Naive thymus-derived CD4-positive, alpha-beta T cell (primary cell): ENCODE data around the gene YTHDC2. TPM values are rescaled to one million over a fixed set of nuclear protein-coding genes. Genes with fewer than 3 reads are reported as not detected.

Experiments used
- ATAC-seq: fragments of 150-1000 bp; cut with Tn5 transposase; 2 replicates; pipeline ENCODE4 v1.10.0; 2021; ENCODE audit warnings: mild to moderate bottlenecking, moderate library complexity
- CTCF ChIA-PET: fragments of 350-600 bp; sonication (Branson Sonifier 250); formaldehyde crosslinking; loops from one replicate; lab custom pipeline; 2021; ENCODE audit warnings: antibody characterized with exemption; lab: Charles Lee
- POLR2A ChIA-PET: fragments of 350-600 bp; sonication (Branson Sonifier 250); formaldehyde crosslinking; loops from one replicate; lab custom pipeline; 2021; ENCODE audit warnings: antibody characterized with exemption, inconsistent platforms; lab: Charles Lee
- DNase-seq, 9 donors: peaks; one replicate each; pipeline versions ENCODE4 v3.0.0 to v3.0.0-alpha.2; 2020 to 2022; ENCODE audit warnings: mixed read lengths in 1 of 9
- H3K27ac ChIP-seq: one replicate; pipeline ENCODE4 v1.7.0; 2013; ENCODE audit warnings: mild to moderate bottlenecking, low read depth, low read length, moderate library complexity
- H3K27me3 ChIP-seq, 2 donors: one replicate each; pipeline ENCODE4 v1.7.0; 2013; ENCODE audit warnings: low read length in 2 of 2, mild to moderate bottlenecking in 2 of 2, moderate library complexity in 2 of 2; ENCODE audit not compliant: control insufficient read depth in 2 of 2, insufficient read depth in 2 of 2
- H3K36me3 ChIP-seq, 3 experiments: 1 replicate in 2 of 3; 2 replicates in 1 of 3; pipeline ENCODE4 v1.7.0; 2013; ENCODE audit warnings: low read length in 3 of 3, mild to moderate bottlenecking in 3 of 3, moderate library complexity in 1 of 3; ENCODE audit not compliant: insufficient read depth in 3 of 3, control insufficient read depth in 2 of 3
- H3K4me1 ChIP-seq, 2 donors: one replicate each; pipeline ENCODE4 v1.7.0; 2013; ENCODE audit warnings: low read length in 2 of 2, mild to moderate bottlenecking in 2 of 2, moderate library complexity in 1 of 2; ENCODE audit not compliant: control insufficient read depth in 2 of 2, insufficient read depth in 2 of 2
- H3K4me3 ChIP-seq: 2 replicates; pipeline ENCODE4 v1.7.0; 2013; ENCODE audit warnings: mild to moderate bottlenecking, low read length
- H3K9me3 ChIP-seq, 3 experiments: 1 replicate in 2 of 3; 2 replicates in 1 of 3; pipeline ENCODE4 v1.7.0; 2013; ENCODE audit warnings: low read length in 3 of 3; ENCODE audit not compliant: control insufficient read depth in 2 of 3
- H3K27ac Mint-ChIP-seq, 9 donors: one replicate each; pipeline ENCODE4 v1.8.0; 2020 to 2022; ENCODE audit warnings: mixed read lengths in 9 of 9, mild to moderate bottlenecking in 8 of 9, moderate library complexity in 5 of 9, inconsistent platforms in 2 of 9
- H3K27me3 Mint-ChIP-seq, 5 donors: one replicate each; pipeline ENCODE4 v1.8.0; 2021 to 2022; ENCODE audit warnings: mixed read lengths in 5 of 5, mild to moderate bottlenecking in 1 of 5
- H3K36me3 Mint-ChIP-seq, 5 donors: one replicate each; pipeline ENCODE4 v1.8.0; 2020 to 2022; ENCODE audit warnings: mixed read lengths in 5 of 5, mild to moderate bottlenecking in 3 of 5, inconsistent platforms in 1 of 5
- H3K4me1 Mint-ChIP-seq, 7 donors: one replicate each; pipeline ENCODE4 v1.8.0; 2020 to 2022; ENCODE audit warnings: mixed read lengths in 7 of 7, mild to moderate bottlenecking in 3 of 7, inconsistent platforms in 1 of 7
- H3K4me3 Mint-ChIP-seq, 10 donors: one replicate each; pipeline ENCODE4 v1.8.0; 2020 to 2022; ENCODE audit warnings: mild to moderate bottlenecking in 10 of 10, mixed read lengths in 10 of 10, moderate library complexity in 6 of 10, inconsistent platforms in 2 of 10
- H3K9me3 Mint-ChIP-seq, 11 donors: one replicate each; pipeline ENCODE4 v1.8.0; 2020 to 2022; ENCODE audit warnings: mixed read lengths in 11 of 11, mild to moderate bottlenecking in 4 of 11, inconsistent platforms in 1 of 11, moderate library complexity in 1 of 11
- intact Hi-C, 2 donors: fragments of 100-400 bp; cut with micrococcal nuclease; formaldehyde crosslinking; loops; one replicate each; pipeline ENCODE4 v1.15.1; 2023
- polyA plus RNA-seq, 2 donors: library from polyadenylated mRNA; unstranded; fragments of 300-500 nt; fragmentation: Illumina TruSeq; gene quantifications; one replicate each; pipeline ENCODE4 v1.2.3, GENCODE V29; 2021
- total RNA-seq, 6 experiments: library from RNA in 5 of 6; stranded (reverse) in 5 of 6; gene quantifications; 1 replicate in 5 of 6; 2 replicates in 1 of 6; pipeline ENCODE4 v1.2.3 and lab custom pipeline; 2021 to 2026

The YTHDC2 gene
- total and polyA plus RNA-seq, 7 experiments from 2014 or later, result 8.1 to 53.6 (median 42.5) TPM

GRCh38 chr5:113487781-113488644 lies 25.5 kb upstream of the YTHDC2 start, which contains the start of gene MCC:
Gene MCC (minus strand): TSS chr5:113488453.
- Histone ChIP-seq H3K36me3 (no peaks in the 10 kb centered on the region), H3K27ac (no peak within 1 kb of the TSS), H3K9me3 (peaks cover 0 to 16% (median 0%) of the 10 kb centered on the region in 3 experiments), H3K4me1 (peaks cover 9 to 14% of the 10 kb centered on the region in 2 donors), H3K4me3 (peak within 1 kb of the TSS; percentile 63), H3K27me3 (peaks cover 4 to 29% of the 10 kb centered on the region in 2 donors)
- Mint-ChIP-seq H3K9me3 (peaks cover 10 to 31% (median 21%) of the 10 kb centered on the region in 11 donors), H3K27me3 (peaks cover 70 to 82% (median 76%) of the 10 kb centered on the region in 5 donors), H3K4me1 (peaks cover 5 to 21% (median 14%) of the 10 kb centered on the region in 7 donors), H3K27ac (no peak within 1 kb of the TSS), H3K36me3 (peaks cover 0 to 16% (median 7%) of the 10 kb centered on the region in 5 donors), H3K4me3 (peak within 1 kb of the TSS; percentile 72 to 84 (median 82))
- DNase-seq (peak in 8 of 9 donors; percentile 11 to 39 (median 27)), ATAC-seq (peak; percentile 62)
- intact Hi-C loops, result no loop called here
- ChIA-PET POLR2A (no interaction called here), CTCF (interaction anchor here (0.7 kb wide), 1 partner anchor 492 kb away, joined by 3 read pairs; no protein-coding TSS in a partner anchor)

GRCh38 chr5:113488645-113489184 lies 24.8 kb upstream of the YTHDC2 start:
- no peak overlapping the region for H3K27ac Mint-ChIP-seq
- H3K36me3 Mint-ChIP-seq, result peaks cover 0 to 16% (median 7%) of the 10 kb centered on the region in 5 donors
- peak overlapping the region; percentile 63 for H3K4me3 ChIP-seq
- peak overlapping the region; percentile 55 to 84 (median 78) for H3K4me3 Mint-ChIP-seq
- DNase-seq (no peak), ATAC-seq (no peak)
- H3K4me1 Mint-ChIP-seq, result peaks cover 5 to 21% (median 14%) of the 10 kb centered on the region in 7 donors
- ChIA-PET CTCF (interaction anchor here (0.7 kb wide), 1 partner anchor 493 kb away, joined by 3 read pairs; no protein-coding TSS in a partner anchor), POLR2A (no interaction called here)
- no peak overlapping the region for H3K27ac ChIP-seq
- H3K27me3 ChIP-seq, result peaks cover 4 to 29% of the 10 kb centered on the region in 2 donors
- intact Hi-C loops, result no loop called here
- H3K4me1 ChIP-seq, result peaks cover 9 to 14% of the 10 kb centered on the region in 2 donors
- H3K9me3 Mint-ChIP-seq, result peaks cover 10 to 31% (median 21%) of the 10 kb centered on the region in 11 donors
- H3K27me3 Mint-ChIP-seq, result peaks cover 69 to 78% (median 70%) of the 10 kb centered on the region in 5 donors
- H3K9me3 ChIP-seq, result peaks cover 0 to 16% (median 0%) of the 10 kb centered on the region in 3 experiments
- H3K36me3 ChIP-seq, result no peaks in the 10 kb centered on the region

GRCh38 chr5:113489299-113489698 lies 24.2 kb upstream of the YTHDC2 start:
- no peak overlapping the region for H3K27ac Mint-ChIP-seq
- ChIA-PET POLR2A (no interaction called here), CTCF (interaction anchor here (0.6 kb wide), 1 partner anchor 23 kb away, joined by 3 read pairs; no protein-coding TSS in a partner anchor)
- H3K27me3 Mint-ChIP-seq, result peaks cover 63 to 74% (median 67%) of the 10 kb centered on the region in 5 donors
- peak; percentile 77 for ATAC-seq
- H3K4me1 ChIP-seq, result peaks cover 9 to 14% of the 10 kb centered on the region in 2 donors
- peak overlapping the region in 8 of 10 donors; percentile 15 to 84 (median 78) for H3K4me3 Mint-ChIP-seq
- peak in 1 of 9 donors; percentile 27 for DNase-seq
- no peak overlapping the region for H3K4me3 ChIP-seq
- H3K36me3 Mint-ChIP-seq, result peaks cover 0 to 16% (median 7%) of the 10 kb centered on the region in 5 donors
- H3K9me3 ChIP-seq, result peaks cover 0 to 16% (median 0%) of the 10 kb centered on the region in 3 experiments
- peaks cover 10 to 31% (median 21%) of the 10 kb centered on the region in 11 donors for H3K9me3 Mint-ChIP-seq
- no peak overlapping the region for H3K27ac ChIP-seq
- peaks cover 5 to 21% (median 14%) of the 10 kb centered on the region in 7 donors for H3K4me1 Mint-ChIP-seq
- intact Hi-C loops, result no loop called here
- H3K36me3 ChIP-seq, result no peaks in the 10 kb centered on the region
- peaks cover 4 to 28% of the 10 kb centered on the region in 2 donors for H3K27me3 ChIP-seq

GRCh38 chr5:113490317-113490716 lies 23.2 kb upstream of the YTHDC2 start:
- DNase-seq (no peak), ATAC-seq (no peak)
- Histone ChIP-seq H3K9me3 (peaks cover 0 to 16% (median 0%) of the 10 kb centered on the region in 3 experiments), H3K4me1 (peaks cover 9 to 14% of the 10 kb centered on the region in 2 donors), H3K27me3 (peaks cover 4 to 26% of the 10 kb centered on the region in 2 donors), H3K4me3 (no peak overlapping the region), H3K36me3 (no peaks in the 10 kb centered on the region), H3K27ac (no peak overlapping the region)
- no peak overlapping the region for H3K27ac Mint-ChIP-seq
- H3K27me3 Mint-ChIP-seq, result peaks cover 58 to 75% (median 64%) of the 10 kb centered on the region in 5 donors
- peaks cover 10 to 31% (median 21%) of the 10 kb centered on the region in 11 donors for H3K9me3 Mint-ChIP-seq
- H3K4me3 Mint-ChIP-seq, result no peak overlapping the region
- H3K4me1 Mint-ChIP-seq, result peaks cover 5 to 21% (median 14%) of the 10 kb centered on the region in 7 donors
- ChIA-PET POLR2A (no interaction called here), CTCF (no interaction called here)
- intact Hi-C loops, result no loop called here
- H3K36me3 Mint-ChIP-seq, result peaks cover 0 to 16% (median 7%) of the 10 kb centered on the region in 5 donors

GRCh38 chr5:113491022-113491421 lies 22.5 kb upstream of the YTHDC2 start:
- H3K9me3 Mint-ChIP-seq, result peaks cover 10 to 31% (median 21%) of the 10 kb centered on the region in 11 donors
- H3K4me3 Mint-ChIP-seq, result no peak overlapping the region
- H3K9me3 ChIP-seq, result peaks cover 0 to 16% (median 0%) of the 10 kb centered on the region in 3 experiments
- no peak overlapping the region for H3K27ac ChIP-seq
- peaks cover 0 to 16% (median 7%) of the 10 kb centered on the region in 5 donors for H3K36me3 Mint-ChIP-seq
- peaks cover 9 to 14% of the 10 kb centered on the region in 2 donors for H3K4me1 ChIP-seq
- no peak for DNase-seq
- H3K27me3 ChIP-seq, result peaks cover 4 to 26% of the 10 kb centered on the region in 2 donors
- peaks cover 52 to 73% (median 56%) of the 10 kb centered on the region in 5 donors for H3K27me3 Mint-ChIP-seq
- no peak overlapping the region for H3K4me3 ChIP-seq
- ChIA-PET POLR2A (interaction anchor here (0.6 kb wide), 1 partner anchor 12 kb away, joined by 3 read pairs; no protein-coding TSS in a partner anchor), CTCF (no interaction called here)
- intact Hi-C loops, result no loop called here
- no peak overlapping the region for H3K27ac Mint-ChIP-seq
- H3K4me1 Mint-ChIP-seq, result peaks cover 5 to 21% (median 14%) of the 10 kb centered on the region in 7 donors
- ATAC-seq, result no peak
- H3K36me3 ChIP-seq, result no peaks in the 10 kb centered on the region

- Histone ChIP-seq H3K27ac (no peak overlapping the region), H3K27me3 (peaks cover 4 to 17% of the 10 kb centered on the region in 2 donors), H3K4me1 (peaks cover 4 to 5% of the 10 kb centered on the region in 2 donors), H3K4me3 (no peak overlapping the region), H3K9me3 (peaks cover 0 to 16% (median 0%) of the 10 kb centered on the region in 3 experiments), H3K36me3 (no peaks in the 10 kb centered on the region)
- Mint-ChIP-seq H3K27me3 (peaks cover 50 to 71% (median 60%) of the 10 kb centered on the region in 5 donors), H3K9me3 (peaks cover 10 to 31% (median 21%) of the 10 kb centered on the region in 11 donors), H3K4me1 (peaks cover 4 to 13% (median 8%) of the 10 kb centered on the region in 7 donors), H3K27ac (no peak overlapping the region), H3K36me3 (peaks cover 0 to 16% (median 7%) of the 10 kb centered on the region in 5 donors), H3K4me3 (no peak overlapping the region)
- CTCF ChIA-PET, result interaction anchor here (0.6 kb wide), 1 partner anchor 468 kb away, joined by 3 read pairs; no protein-coding TSS in a partner anchor
- POLR2A ChIA-PET, result no interaction called here
- DNase-seq (no peak), ATAC-seq (no peak)
- intact Hi-C loops, result no loop called here
Observed at GRCh38 chr5:113493446-113493845, 20.0 kb upstream of the YTHDC2 start.
